ENCODE data around the gene STXBP3. TPM values are rescaled to one million over a fixed set of nuclear protein-coding genes. Genes with fewer than 3 reads are reported as not detected.

The STXBP3 gene
- total RNA-seq, 4 donors from 2014 or later: 41.4 to 97.0 (median 79.1) TPM

GRCh38 chr1:108785880-108786279 lies 39.4 kb downstream of the STXBP3 start:
- no peak for TF ChIP-seq CTCF (IDR thresholded peaks at IDR 0.05; ENCODE audit: low read depth)

GRCh38 chr1:108791790-108792189 lies 45.3 kb downstream of the STXBP3 start:
- TF ChIP-seq CTCF (IDR thresholded peaks at IDR 0.05; ENCODE audit: low read depth): no peak

GRCh38 chr1:108792420-108792819 lies 45.9 kb downstream of the STXBP3 start:
- no peak for TF ChIP-seq CTCF (IDR thresholded peaks at IDR 0.05; ENCODE audit: low read depth)

- TF ChIP-seq CTCF (IDR thresholded peaks at IDR 0.05; ENCODE audit: low read depth): no peak
Measured at GRCh38 chr1:108799001-108799400, 52.5 kb downstream of the STXBP3 start.

- TF ChIP-seq CTCF (IDR thresholded peaks at IDR 0.05; ENCODE audit: low read depth): no peak
Measured at GRCh38 chr1:108801101-108801500, 54.6 kb downstream of the STXBP3 start.

GRCh38 chr1:108803548-108803947 lies 57.1 kb downstream of the STXBP3 start:
- no peak for TF ChIP-seq CTCF (IDR thresholded peaks at IDR 0.05; ENCODE audit: low read depth)

GRCh38 chr1:108808438-108808837 lies 62.0 kb downstream of the STXBP3 start:
- no peak for TF ChIP-seq CTCF (IDR thresholded peaks at IDR 0.05; ENCODE audit: low read depth)

Measured in subcutaneous adipose tissue (tissue), 4 donors.